GM18508 (cell line): Measurements from ENCODE around the gene CCDC34.

Source experiments
- ATAC-seq: cut with Tn5 transposase; IDR thresholded peaks from one replicate; pipeline ENCODE4 v1.9.1; 2021; ENCODE audit warnings: moderate number of reproducible peaks; ENCODE audit not compliant: insufficient read depth, unreplicated experiment

The CCDC34 gene

GRCh38 chr11:27292637-27293010, 70.4 kb downstream of the CCDC34 start:
- no peak for ATAC-seq

GRCh38 chr11:27291954-27292636, 70.9 kb downstream of the CCDC34 start:
- no peak for ATAC-seq

GRCh38 chr11:27291302-27291889, 71.6 kb downstream of the CCDC34 start:
- no peak for ATAC-seq

GRCh38 chr11:27290261-27291050, 72.6 kb downstream of the CCDC34 start:
- no peak for ATAC-seq
